Adrenal gland (tissue), 12 donors: Measurements from ENCODE around the gene LCE5A. TPM values are rescaled to one million over a fixed set of nuclear protein-coding genes. Genes with fewer than 3 reads are reported as not detected.
A peak's percentile ranks its signal among the peaks of the same experiment; 100 is the strongest.

Experiments used
- DNase-seq, 7 donors: peaks; one replicate each; pipeline ENCODE4 v3.0.0-alpha.2; 2019 to 2020
- H3K27ac ChIP-seq, 5 donors: fragments of 200-600 bp; sonication (generic) in 4 of 5; 1 replicate in 3 of 5; 2 replicates in 2 of 5; pipeline versions ENCODE4 v1.5.1 to v1.8.0; 2016 to 2020; ENCODE audit warnings: mild to moderate bottlenecking in 1 of 5
- H3K27me3 ChIP-seq: fragments of 200-600 bp; 2 replicates; pipeline ENCODE4 v1.8.0; 2021
- H3K36me3 ChIP-seq, 2 donors: fragments of 200-600 bp; replicated peaks in 1 of 2; 1 replicate in 1 of 2; 2 replicates in 1 of 2; pipeline versions ENCODE4 v1.5.1 to v1.8.0; 2018 to 2022
- H3K4me1 ChIP-seq, 2 donors: fragments of 200-600 bp; replicated peaks in 1 of 2; 1 replicate in 1 of 2; 2 replicates in 1 of 2; pipeline versions ENCODE4 v1.5.1 to v1.8.0; 2018 to 2021
- H3K4me3 ChIP-seq, 4 donors: fragments of 200-600 bp; sonication (generic) in 3 of 4; one replicate each; pipeline ENCODE4 v1.5.1; 2016 to 2018
- H3K9me3 ChIP-seq, 3 donors: fragments of 200-600 bp; sonication (generic) in 1 of 3; replicated peaks in 1 of 3; 1 replicate in 2 of 3; 2 replicates in 1 of 3; pipeline versions ENCODE4 v1.5.1 to v1.8.0; 2016 to 2021
- CTCF ChIP-seq, 6 experiments: fragments of 450-650 bp in 4 of 6; fragments of 200-600 bp in 2 of 6; sonication (generic) in 1 of 6; IDR thresholded peaks; 1 replicate in 5 of 6; 2 replicates in 1 of 6; pipeline versions ENCODE4 v1.5.1 to v1.8.0; 2016 to 2021; ENCODE audit warnings: antibody characterized with exemption in 6 of 6, mild to moderate bottlenecking in 2 of 6, moderate library complexity in 1 of 6
- POLR2A ChIP-seq, 2 donors: fragments of 450-650 bp; IDR thresholded peaks; one replicate each; pipeline ENCODE4 v1.6.1; 2017; ENCODE audit warnings: antibody characterized with exemption in 2 of 2, mild to moderate bottlenecking in 2 of 2, moderate library complexity in 1 of 2
- WGBS, 4 donors: extraction: QIAGEN DNeasy Blood & Tissue Kit in 2 of 4; methylation state at CpG; one replicate each; pipeline versions ENCODE4 v1.1.5 to v1.1.7; 2013 to 2017; 5-methylcytosine and 5-hydroxymethylcytosine counted together
- intact Hi-C, 2 donors: fragments of 100-400 bp; cut with DNase I; formaldehyde crosslinking; loops; one replicate each; pipeline versions ENCODE4 v1.14.1 to v1.15.0; 2022 to 2023
- polyA plus RNA-seq, 3 donors: library from polyadenylated mRNA; stranded (reverse); fragments of 200-250 nt in 2 of 3; fragments of 350-450 nt in 1 of 3; fragmentation: Illumina TruSeq in 1 of 3; extraction: RNeasy Lipid Tissue Mini Kit (QIAGEN cat#74804) in 1 of 3; gene quantifications; one replicate each; pipeline ENCODE4 v1.2.3, GENCODE V29; 2013 to 2014
- total RNA-seq, 9 donors: library from RNA; depleted of rRNA in 4 of 9; stranded (reverse); fragments of >200 nt in 4 of 9; fragments of 120-200 nt in 1 of 9; fragmentation: NEBNext Ultra II Directional in 1 of 9; extraction: Animal tissue kit (Norgen Biotek cat#: 25700) in 1 of 9; gene quantifications; one replicate each; pipeline versions ENCODE4 v1.1.0 to v1.2.4, GENCODE V29; 2013 to 2023
- donor health status: healthy with polysubstance abuse.
- donor health status: Bipolar disorder and iron deficiency.
- donor health status: DM: yes; HTN: yes; CAD: no.
- donor health status: DM: no; HTN: no; CAD: no.
- donor health status: DM: no; HTN: no; CAD: no.
- donor health status: DM: yes; HTN: yes; CAD: no.

LCE5A gene
- total and polyA plus RNA-seq, 12 donors: not detected

- Histone ChIP-seq H3K27ac (no peak overlapping the region), H3K4me1 (no peaks in the 10 kb centered on the region), H3K9me3 (peaks cover 0 to 18% (median 0%) of the 10 kb centered on the region in 3 donors), H3K27me3 (peaks cover 4% of the 10 kb centered on the region), H3K4me3 (no peak overlapping the region), H3K36me3 (no peaks in the 10 kb centered on the region)
- DNase-seq: no peak
- intact Hi-C loops: no loop called here
- WGBS, 4 donors: 67 to 76% (median 73%) methylated on average over 4 of the region's 4 CpGs
- TF ChIP-seq POLR2A (IDR thresholded peaks at IDR 0.05): no peak
- no peak for TF ChIP-seq CTCF (IDR thresholded peaks at IDR 0.05)
Measured at GRCh38 chr1:152473887-152474537, 36.6 kb upstream of the LCE5A start.

GRCh38 chr1:152479792-152480595 lies 30.6 kb upstream of the LCE5A start:
- Histone ChIP-seq H3K9me3 (peaks cover 0 to 18% (median 0%) of the 10 kb centered on the region in 3 donors), H3K4me3 (no peak overlapping the region), H3K27ac (no peak overlapping the region), H3K4me1 (no peaks in the 10 kb centered on the region), H3K36me3 (no peaks in the 10 kb centered on the region), H3K27me3 (no peaks in the 10 kb centered on the region)
- DNase-seq: peak in 6 of 7 donors; percentile 24 to 54 (median 44)
- TF ChIP-seq CTCF (IDR thresholded peaks at IDR 0.05) (peak in 4 of 6 experiments; percentile 8 to 29 (median 18)), POLR2A (IDR thresholded peaks at IDR 0.05) (no peak)
- intact Hi-C loops: no loop called here
- 48 to 71% (median 52%) methylated on average over 5 to 10 of the region's 10 CpGs for WGBS, 4 donors

- no peak for TF ChIP-seq POLR2A (IDR thresholded peaks at IDR 0.05)
- TF ChIP-seq CTCF (IDR thresholded peaks at IDR 0.05): no peak
- no peaks in the 10 kb centered on the region for H3K27me3 ChIP-seq
- no peak overlapping the region for H3K27ac ChIP-seq
- peaks cover 0 to 6% (median 0%) of the 10 kb centered on the region in 3 donors for H3K9me3 ChIP-seq
- H3K36me3 ChIP-seq: no peaks in the 10 kb centered on the region
- no peak for DNase-seq
- no peaks in the 10 kb centered on the region for H3K4me1 ChIP-seq
- H3K4me3 ChIP-seq: no peak overlapping the region
- WGBS, 4 donors: 72 to 79% (median 77%) methylated on average over 8 of the region's 8 CpGs
- intact Hi-C loops: no loop called here
Measured at GRCh38 chr1:152481869-152482664, 28.5 kb upstream of the LCE5A start.
